GM18498 (cell line): ENCODE data around the gene ZG16B.

Experiments used
- ATAC-seq: cut with Tn5 transposase; IDR thresholded peaks from one replicate; pipeline ENCODE4 v1.9.1; 2021; ENCODE audit warnings: mild to moderate bottlenecking, moderate library complexity; ENCODE audit not compliant: unreplicated experiment

Gene ZG16B

DNA sequence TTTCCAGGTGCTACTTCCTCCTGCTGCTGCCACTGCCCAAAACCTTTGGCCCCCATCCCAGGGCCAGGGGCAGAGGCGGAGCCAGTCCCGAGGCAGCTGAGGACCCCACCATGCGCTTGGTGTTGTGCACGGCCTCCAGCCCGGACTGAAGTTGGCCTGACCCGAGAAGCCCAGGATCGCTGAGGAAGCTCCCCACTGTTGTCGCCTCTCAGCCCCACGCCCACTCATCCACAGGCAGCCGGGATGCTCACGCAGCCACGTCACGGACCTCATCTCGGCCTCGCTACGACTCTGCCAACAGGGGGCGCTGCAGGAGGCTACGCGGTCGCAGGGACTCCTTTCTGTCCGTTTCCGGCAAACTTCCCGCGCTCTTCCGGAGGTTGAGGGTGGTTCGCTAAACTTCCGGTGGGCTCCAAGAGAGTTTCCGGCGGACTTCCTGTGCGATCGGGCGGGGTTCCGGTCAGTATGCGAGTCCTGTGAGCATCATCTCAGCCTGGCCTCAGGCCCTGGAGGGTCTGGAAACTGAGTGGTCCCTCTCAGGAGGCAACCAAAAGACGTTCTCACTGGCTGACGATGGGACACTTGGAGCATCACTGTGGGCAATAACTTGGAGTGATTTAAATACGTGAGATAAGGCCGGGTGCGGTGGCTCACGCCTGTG, 12.4 kb downstream of the ZG16B start:
- no peak for ATAC-seq

DNA sequence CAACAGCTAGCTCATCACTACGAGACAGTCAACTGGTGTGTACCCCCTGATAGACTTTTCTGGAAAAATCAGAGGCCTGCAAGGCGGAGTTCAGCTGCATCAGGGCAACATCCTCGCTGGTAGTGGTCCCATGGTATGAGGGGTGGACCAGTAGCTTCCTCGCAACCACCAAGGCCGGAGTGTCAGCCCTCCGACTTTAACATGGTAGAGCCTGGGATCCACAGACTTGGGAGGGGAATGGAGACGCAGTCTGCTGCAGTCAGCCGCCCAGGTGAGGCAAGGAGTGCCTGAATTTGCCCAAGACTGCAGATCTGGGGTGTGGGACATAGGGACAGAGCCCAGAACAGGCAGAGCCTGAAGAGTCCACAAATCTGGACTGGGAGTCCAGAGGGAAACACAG, 13.4 kb downstream of the ZG16B start:
- no peak for ATAC-seq

DNA sequence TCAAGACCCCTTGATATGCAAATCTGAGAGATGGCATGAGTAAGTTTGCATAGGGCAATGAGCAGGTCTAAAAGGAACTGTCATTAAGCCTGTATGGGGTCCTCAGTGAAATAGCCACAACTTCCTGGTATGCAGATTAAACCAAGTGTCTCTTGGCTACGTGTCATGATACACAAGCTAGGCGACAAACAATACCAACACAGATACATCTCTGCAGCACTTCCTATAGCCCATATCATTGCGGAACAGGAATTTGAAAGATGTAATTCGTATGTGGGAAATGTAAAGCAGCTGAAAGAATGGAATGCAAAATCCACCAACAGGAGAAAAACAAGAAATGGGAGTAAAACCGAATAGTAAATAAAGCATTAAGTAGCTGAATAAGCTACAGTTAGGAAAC, 15.0 kb downstream of the ZG16B start:
- ATAC-seq: no peak

DNA sequence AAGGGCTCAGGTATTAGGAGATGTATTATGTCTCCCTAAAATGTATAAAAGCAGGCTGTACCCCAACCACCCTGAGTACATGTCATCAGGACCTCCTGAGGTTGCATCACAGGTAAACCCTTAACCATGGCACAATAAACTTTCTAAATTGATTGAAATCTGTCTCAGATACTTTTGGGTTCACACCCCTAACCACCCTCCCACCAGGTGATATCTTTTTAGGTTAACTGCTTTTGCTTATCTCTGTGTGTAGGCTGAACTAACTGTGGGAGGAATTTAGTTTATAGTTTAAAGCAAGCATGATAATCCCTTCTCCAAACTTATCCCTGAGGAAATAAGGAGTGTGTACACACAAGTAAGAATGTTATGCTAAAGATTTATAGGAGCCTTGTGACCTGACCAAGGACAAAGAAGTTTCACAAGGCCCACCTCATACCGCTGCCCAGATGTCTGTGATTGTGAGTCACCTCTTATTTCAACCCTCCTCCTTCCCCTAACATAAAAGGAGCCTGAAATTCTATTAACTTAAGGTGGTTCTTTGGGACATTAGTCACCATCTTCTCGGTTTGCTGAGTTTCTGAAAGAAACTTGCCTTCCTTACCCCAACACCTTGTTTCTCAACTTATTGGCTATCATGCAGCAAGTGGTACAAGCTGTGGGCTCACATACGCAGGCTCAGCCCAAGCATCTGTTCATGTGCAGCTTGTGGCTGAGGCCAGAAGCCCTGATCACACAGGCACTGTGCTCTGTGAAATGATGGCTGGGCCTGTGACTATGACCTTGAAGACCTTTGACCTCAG, 16.6 kb downstream of the ZG16B start:
- ATAC-seq: no peak

DNA sequence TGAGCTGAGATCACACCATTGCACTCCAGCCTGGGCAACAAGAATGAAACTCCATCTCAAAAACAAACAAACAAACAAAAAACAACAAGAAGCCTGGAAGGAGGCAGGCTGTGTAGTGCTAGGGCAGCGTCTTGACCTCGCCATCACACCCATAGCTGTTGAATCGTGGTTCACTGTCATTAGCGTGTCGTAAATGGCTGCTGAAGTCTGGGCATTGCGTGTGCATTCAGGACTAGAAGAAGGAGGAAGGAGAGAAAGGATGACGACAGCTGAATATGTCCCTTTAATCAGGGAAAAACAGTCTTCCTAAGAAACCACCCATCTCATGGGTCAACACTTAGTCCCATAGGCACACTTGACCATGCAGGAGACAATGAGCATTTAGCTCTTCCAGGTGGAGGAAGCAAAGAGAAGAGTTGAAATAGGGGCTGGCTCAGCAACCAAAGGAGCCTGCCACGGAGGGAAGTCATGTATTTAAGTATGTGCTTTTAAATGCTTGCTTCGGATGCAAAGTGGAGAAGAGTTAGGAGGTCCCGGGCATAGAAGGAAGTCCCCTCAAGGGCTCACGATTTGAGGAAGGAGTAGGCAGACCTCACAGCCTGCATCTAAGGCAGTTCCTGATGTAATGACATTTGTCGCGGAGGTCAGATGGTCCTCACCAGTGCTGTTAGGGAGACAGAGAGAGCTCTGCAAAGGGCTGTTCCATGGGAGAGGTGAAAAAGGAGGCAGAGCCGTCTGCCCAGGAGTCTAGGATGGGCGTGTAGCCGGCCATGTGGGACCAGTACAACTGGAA, 19.0 kb downstream of the ZG16B start:
- ATAC-seq: no peak

DNA sequence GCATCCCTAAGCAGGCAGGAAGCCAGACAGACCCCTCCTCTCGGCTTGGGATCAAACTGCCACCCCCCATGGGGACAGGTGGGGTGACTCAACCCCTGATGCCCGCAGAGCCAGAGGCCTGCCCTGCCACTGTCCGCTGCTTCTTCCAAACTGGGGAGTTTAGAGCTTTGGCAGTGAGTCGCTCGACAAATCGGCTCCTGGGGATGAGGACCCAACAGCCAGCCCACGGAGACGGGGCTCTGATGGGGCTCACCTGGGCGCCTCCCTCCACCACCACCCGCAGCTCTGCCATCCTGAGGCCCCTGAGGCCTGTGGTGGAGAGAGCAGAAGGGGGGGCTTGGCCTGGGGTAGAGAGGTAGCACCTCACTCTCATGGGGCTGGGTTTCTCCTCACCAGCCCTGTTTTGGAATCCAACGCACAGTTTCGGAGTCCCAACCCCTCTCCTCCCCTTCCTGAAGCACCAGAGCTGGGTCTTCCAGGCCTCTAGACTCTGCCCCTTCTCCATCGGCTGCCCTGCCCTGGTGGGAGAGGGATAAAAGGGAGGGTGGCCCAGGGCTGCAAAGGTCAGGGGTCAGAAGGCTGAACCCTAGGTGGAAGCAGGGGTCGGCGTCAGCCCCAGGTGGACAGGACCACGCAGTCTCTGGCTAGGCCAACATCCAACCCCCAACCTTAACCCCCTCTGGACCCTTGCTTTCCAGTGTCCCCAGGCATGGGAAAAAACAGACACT, 22.1 kb downstream of the ZG16B start:
- ATAC-seq: no peak

DNA sequence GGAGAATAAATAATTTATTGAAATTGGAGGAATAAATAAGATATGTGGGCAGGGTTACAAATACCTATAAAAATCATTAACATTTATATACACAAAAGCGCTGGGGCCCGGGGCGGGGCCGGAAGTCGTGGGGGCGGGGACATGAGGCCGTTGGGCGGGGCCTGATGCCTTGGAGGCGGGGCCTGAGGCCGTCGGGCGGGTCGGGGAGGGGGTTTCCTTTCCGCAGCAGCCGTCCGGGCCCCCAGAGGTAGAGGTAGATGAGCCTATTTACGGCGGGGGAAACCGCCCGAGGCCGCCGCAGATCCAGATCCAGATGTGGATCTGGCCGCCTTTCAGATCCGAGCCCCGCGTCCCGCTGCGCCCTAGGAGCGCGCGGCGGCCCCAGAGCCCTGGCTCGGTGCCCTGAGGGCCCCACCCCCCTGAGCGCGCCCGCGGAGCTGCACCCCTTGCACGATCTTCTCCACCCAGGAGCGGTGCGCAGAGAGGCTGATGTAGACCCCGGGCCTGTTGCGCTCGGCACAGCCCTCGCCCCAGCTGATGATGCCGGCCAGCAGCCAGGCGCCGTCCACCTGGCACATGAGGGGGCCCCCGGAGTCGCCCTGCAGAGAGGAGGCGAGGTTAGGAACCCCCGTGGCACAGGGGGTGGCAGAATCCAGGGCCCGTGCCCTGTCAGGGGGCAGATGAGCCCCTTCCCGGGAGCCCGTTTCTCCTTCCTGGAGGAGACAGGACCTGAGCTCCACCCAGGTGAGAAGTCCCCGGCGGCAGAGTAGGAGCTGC, 22.8 kb downstream of the ZG16B start:
- no peak for ATAC-seq

DNA sequence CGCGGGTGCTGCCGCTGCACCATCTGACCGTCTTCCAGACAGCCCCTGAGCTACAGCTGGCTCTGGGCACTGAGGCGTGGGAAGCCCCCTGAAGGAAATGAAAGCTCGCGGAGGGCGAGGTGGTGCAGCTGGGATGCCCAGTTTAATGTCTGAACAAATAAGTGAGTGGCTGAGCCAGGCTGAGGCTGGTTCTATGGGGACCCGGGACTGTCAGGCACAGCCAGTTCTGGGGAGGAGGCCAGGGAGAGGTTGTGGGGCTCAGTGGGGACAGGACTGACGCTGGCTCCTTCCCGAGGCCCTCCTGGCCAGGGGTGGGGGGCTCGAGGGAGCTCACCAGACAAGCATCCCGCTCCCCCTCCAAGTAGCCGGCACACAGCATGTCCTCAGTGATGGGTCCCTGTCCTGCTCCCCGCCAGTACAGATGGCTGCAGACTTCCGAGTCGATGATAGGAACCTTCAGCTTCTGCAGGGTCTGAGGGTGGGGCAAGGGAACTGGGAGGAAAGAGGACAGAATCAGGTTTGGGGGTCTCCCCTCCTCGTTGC, 23.5 kb downstream of the ZG16B start:
- ATAC-seq: no peak

DNA sequence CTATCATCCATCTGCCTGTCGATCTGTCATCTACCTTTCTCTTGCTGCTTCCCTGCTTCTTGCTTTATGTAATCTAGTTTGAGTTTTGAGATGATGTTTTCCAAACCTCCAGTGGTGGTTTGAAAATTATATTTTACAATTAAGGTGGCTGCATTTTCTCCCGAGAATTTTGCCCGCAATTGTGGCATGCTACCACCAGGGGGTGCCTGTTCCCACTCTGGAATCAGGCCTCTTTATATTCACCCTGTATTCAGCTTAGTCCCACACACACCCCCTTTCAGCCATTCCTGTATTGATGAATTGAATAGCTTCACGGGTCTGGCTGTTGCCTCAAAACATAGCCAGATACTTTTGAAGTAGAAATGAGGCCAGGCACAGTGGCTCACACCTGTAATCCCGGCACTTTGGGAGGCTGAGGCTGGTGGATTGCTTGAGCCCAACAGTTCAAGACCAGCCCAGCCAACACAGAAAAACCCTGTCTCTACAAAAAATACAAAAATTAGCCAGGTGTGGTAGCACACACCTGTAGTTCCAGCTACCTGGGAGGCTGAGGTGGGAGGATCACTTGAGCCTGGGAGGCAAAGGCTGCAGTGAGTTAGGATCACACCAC, 24.7 kb downstream of the ZG16B start:
- no peak for ATAC-seq

DNA sequence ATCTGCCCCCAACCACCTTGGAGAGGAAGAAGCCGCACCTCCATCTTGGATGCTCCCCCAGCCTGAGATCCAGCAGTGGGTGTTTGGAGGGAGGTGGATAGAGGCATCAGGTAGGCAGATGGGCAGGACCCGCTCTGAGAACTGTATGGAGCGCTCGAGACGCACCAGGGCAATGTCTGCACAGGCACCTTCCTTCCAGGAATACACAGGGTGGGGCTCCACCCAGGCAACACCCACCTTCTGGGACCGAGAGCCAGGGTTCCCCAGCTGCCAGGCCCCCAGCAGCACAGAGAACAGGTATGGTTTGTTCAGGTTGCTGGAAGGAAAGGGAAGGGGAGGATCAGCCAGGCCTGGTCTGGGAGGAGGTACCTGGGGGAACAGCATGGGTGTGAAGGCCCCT, 25.4 kb downstream of the ZG16B start:
- ATAC-seq: no peak

DNA sequence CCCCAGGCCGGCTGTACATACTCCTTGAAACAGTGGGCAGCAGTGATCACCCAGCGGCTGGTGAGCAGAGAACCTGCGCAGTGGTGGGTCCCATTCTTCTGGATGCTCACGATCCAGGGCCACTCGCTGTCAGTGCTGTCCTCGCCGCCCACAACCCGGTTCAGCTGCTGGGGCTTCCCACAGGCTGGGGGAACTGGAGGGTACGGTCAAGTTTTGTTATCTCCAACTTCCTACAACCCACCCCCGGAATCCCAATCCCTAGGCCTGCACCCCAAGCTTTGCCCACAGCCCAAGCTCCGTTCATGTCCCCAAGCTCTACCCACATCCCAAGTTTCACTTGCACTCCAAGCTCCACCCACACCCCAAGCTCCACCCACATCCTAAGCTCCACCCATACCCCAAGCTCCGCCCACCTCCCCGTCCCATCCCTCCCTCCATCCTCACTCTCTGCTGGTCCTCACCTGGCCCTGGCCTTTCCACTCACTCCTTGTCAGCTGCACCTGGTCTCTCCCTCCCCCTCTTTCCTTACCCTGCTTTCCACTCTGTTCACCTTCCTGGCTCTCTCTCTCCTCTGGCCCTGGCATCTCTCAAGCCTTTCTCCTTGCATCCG, 26.1 kb downstream of the ZG16B start:
- ATAC-seq: no peak

DNA sequence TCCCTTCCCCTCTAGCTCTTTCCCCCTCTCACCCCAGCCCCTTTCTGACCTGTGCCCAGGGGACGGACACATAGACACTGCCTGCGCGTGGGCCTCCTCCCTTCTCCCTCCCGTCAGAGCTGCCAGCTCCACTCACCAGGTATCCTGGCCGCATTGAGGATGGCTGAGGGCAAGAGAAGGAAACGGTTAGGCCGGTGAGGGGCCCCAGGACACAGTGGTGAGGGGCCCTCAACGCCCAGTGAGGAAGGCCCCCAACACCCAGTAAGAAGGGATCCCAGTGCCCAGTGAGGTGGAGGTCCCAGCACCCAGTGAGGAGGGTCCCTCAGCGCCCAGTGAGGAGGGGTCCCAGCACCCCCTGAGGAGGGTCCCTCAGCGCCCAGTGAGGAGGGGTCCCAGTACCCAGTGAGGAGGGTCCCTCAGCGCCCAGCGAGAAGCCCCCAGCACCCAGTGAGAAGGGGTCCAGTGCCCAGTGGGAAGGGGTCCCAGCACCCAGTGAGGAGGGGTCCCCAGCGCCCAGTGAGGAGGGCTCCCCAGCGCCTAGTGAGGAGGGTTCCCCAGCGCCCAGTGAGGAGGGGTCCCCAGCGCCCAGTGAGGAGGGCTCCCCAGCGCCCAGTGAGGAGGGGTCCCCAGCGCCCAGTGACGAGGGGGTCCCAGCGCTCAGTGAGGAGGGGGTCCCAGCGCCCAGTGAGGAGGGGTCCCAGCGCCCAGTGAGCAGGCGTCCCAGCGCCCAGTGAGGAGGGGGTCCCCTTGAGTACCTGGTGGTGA, 26.8 kb downstream of the ZG16B start:
- no peak for ATAC-seq

DNA sequence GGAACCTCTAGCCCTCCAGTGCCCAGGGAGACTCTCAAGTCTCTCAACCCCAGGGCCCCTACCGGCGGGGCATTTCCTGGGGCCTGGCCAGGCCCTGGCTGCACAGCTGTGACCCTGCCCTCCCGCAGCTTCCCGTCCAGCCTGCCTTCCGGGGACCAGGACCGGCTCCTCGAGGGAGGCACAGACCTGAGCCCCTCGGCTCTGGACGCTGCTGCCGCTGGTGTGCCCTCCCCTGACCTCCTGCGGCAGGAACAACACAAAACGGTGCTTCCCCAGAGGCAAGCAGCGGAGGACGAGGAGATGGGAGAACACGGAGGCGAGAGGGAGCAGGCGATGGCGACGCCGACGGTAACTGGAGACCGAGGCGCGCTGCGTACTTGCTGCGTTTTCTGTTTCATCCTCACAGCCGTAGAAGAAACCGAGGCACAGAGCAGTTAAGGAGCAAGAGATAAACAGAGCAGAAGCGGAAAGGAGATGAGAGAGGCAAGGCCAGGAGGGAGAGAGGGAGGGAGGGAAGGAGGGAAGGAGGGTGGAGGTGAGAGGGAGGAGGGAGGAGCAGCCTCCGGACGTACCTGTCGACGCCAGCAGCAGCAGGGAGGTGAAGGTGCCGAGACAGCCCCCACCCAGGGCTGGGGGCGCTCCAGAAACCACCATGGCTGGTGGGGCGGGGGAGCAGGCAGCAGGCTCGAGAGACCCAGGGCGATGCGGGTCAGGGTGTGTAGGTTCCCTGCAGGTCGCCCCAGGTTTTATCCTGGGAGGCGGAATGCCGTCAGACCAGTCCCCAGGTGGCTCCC, 27.5 kb downstream of the ZG16B start, which contains the start of gene PRSS22:
PRSS22 (minus strand) TSS at position 720 of the 794 bp plus-strand sequence; CDS start at position 654, 66 bp downstream.
- no peak for ATAC-seq

DNA sequence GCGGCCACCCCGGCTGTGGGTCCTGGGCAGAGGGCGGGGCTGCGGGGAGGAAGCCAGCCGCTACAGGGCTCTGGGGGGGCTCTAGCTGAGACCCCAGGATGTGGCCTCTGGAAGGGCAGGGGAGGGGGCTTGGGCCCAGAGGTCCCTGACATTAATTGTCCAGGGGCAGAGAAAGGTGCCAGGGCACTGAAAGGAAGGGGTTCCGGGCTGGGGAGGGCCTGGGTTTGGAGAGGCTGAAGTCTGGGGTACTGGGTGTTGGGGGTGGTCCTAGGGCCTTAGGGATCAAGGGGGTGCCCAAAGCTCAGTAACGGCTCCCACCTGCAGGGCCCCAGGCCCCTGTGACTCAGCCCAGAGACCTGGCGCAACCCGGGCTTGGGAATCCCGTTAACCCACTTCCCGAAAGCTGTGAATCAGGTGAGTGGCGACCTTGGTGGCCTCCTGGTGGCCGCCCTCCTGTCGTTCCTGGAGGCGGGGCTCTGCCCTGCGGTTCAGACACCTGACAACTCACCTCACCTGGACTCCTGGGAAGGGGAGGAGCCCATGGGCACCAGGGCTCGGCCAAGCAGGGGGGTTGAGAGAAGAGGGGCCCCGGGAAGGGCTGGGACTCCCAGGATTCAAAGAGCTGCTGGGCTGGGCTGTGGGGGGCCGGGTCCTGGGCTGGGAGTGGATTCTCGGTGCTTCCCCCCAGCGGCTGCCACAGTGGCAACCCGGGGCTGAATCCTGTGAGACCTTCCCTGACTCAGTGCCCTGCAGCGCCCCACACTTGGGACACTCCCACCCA, 28.3 kb downstream of the ZG16B start:
- no peak for ATAC-seq

DNA sequence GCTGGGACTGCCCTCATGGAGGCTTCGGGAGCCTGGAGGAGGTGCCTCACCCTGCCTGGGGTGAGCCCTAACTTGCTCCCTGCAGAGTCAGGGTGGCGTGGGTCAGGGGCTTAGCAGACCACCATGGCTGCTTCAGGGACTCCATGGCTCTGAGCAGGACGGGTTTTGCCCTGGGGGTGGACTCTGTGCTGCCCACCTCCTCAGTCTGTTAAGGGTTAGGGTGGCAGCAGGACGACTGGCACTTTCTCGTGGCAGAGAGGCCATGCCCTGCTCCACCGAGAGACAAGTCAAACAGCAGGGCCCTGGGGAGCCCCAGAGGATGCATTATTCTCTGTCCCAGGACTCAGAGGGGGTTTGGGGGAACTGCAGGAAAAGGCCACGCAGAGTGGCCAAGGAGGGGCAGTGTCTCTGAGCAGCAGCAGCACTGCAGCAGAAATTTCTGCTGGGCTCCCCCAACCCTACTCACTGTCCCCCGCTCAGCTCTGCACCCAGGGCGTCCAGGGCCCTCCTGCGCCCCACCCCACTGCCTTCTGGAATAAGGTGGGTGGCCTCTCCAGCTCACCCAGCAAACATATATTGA, 29.7 kb downstream of the ZG16B start:
- no peak for ATAC-seq

DNA sequence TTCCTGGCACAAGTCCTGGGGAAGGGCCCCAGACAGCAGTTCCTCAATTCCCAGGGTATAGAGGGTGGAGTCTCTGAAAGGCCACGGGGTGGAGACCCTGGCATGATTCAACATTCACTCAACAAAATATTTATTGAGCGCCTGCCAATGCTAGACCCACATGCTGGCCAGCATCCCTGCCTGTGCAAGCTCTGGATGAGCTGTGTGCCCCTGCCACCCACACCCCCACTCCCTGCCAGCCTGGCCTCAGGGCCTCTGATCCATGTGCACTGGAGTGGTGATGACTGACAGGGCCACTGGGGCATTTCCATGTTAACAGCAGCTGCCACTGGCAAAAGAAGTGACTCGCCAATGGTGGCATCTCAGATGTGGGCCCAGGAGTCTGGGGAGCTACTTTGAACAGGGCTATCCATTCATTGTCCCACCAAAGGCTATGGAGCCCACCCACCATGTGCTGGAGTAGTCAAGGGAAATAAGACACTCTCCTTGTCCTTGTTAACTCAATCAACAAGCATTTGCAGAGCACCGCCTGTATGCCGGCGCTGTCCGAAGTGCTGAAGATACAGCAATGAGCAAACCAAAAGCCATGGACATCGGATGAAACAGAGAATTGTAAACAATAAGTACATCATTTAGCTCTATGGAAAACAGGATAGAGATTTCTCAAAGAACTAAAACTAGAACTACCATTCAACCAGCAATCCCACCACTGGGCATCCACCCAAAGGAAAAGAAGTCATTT, 30.9 kb downstream of the ZG16B start:
- no peak for ATAC-seq
